Astrocyte (in vitro differentiated cells and primary cell): ENCODE measurements around the gene SPPL3.

Experiments used
- CTCF ChIP-seq: IDR thresholded peaks from 2 replicates; pipeline ENCODE4 v1.5.1; 2011; ENCODE audit warnings: low read depth, mild to moderate bottlenecking, inconsistent platforms, low read length, moderate library complexity; ENCODE audit not compliant: insufficient read depth
- EZH2 ChIP-seq: IDR thresholded peaks from 2 replicates; pipeline ENCODE4 v1.6.1; 2012; ENCODE audit warnings: mild to moderate bottlenecking, low read length, inconsistent platforms; ENCODE audit not compliant: insufficient read depth

- no peak for TF ChIP-seq CTCF
- TF ChIP-seq EZH2, result no peak
These were observed 105.5 kb downstream of the SPPL3 start for GRCh38 chr12:120798696-120799095.
